IPS-20b (cell line): Measurements from ENCODE around the gene CALN1.

Source experiments
- H3K27ac ChIP-seq: one replicate; pipeline ENCODE4 v1.5.1; 2013; ENCODE audit warnings: low read length
- H3K27me3 ChIP-seq: 2 replicates; pipeline ENCODE4 v1.6.1; 2013; ENCODE audit warnings: mild to moderate bottlenecking, low read length, inconsistent platforms; ENCODE audit not compliant: insufficient read depth
- H3K36me3 ChIP-seq: 2 replicates; pipeline ENCODE4 v1.6.1; 2013; ENCODE audit warnings: low read depth, mild to moderate bottlenecking, inconsistent platforms, low read length, moderate library complexity; ENCODE audit not compliant: insufficient read depth
- H3K4me1 ChIP-seq: 2 replicates; pipeline ENCODE4 v1.6.1; 2013; ENCODE audit warnings: mild to moderate bottlenecking, control low read depth, inconsistent platforms, low read length, moderate library complexity; ENCODE audit not compliant: insufficient read depth
- H3K4me3 ChIP-seq: 2 replicates; pipeline ENCODE4 v1.5.1; 2013; ENCODE audit warnings: mild to moderate bottlenecking, low read length, inconsistent platforms
- H3K9ac ChIP-seq: 2 replicates; pipeline ENCODE4 v1.6.1; 2013; ENCODE audit warnings: low read depth, mild to moderate bottlenecking, inconsistent platforms, low read length, moderate library complexity
- H3K9me3 ChIP-seq: 2 replicates; pipeline ENCODE4 v1.6.1; 2013; ENCODE audit warnings: mild to moderate bottlenecking, low read depth, low read length, inconsistent platforms; ENCODE audit not compliant: insufficient read depth

Gene CALN1

GRCh38 chr7:72170475-72170874 is 241.7 kb downstream of the CALN1 start:
- H3K27ac ChIP-seq = no peak overlapping the region
- no peaks in the 10 kb centered on the region for H3K27me3 ChIP-seq
- H3K9me3 ChIP-seq = peaks cover 19% of the 10 kb centered on the region
- H3K4me1 ChIP-seq = no peaks in the 10 kb centered on the region
- H3K4me3 ChIP-seq = no peak overlapping the region
- H3K36me3 ChIP-seq = no peaks in the 10 kb centered on the region
- no peak overlapping the region for H3K9ac ChIP-seq

GRCh38 chr7:72163271-72163670 is 248.9 kb downstream of the CALN1 start:
- H3K9me3 ChIP-seq = peaks cover 15% of the 10 kb centered on the region
- H3K27ac ChIP-seq = no peak overlapping the region
- H3K36me3 ChIP-seq = no peaks in the 10 kb centered on the region
- H3K9ac ChIP-seq = no peak overlapping the region
- no peaks in the 10 kb centered on the region for H3K27me3 ChIP-seq
- no peaks in the 10 kb centered on the region for H3K4me1 ChIP-seq
- no peak overlapping the region for H3K4me3 ChIP-seq

GRCh38 chr7:72161534-72161933 is 250.6 kb downstream of the CALN1 start:
- no peak overlapping the region for H3K27ac ChIP-seq
- no peaks in the 10 kb centered on the region for H3K36me3 ChIP-seq
- no peak overlapping the region for H3K9ac ChIP-seq
- H3K9me3 ChIP-seq = peaks cover 15% of the 10 kb centered on the region
- H3K4me3 ChIP-seq = no peak overlapping the region
- no peaks in the 10 kb centered on the region for H3K4me1 ChIP-seq
- no peaks in the 10 kb centered on the region for H3K27me3 ChIP-seq

GRCh38 chr7:72159911-72160310 is 252.2 kb downstream of the CALN1 start:
- Histone ChIP-seq H3K4me3 (no peak overlapping the region), H3K9me3 (peaks cover 15% of the 10 kb centered on the region), H3K27ac (no peak overlapping the region), H3K4me1 (no peaks in the 10 kb centered on the region), H3K27me3 (no peaks in the 10 kb centered on the region), H3K9ac (no peak overlapping the region), H3K36me3 (no peaks in the 10 kb centered on the region)

- no peak overlapping the region for H3K9ac ChIP-seq
- no peaks in the 10 kb centered on the region for H3K36me3 ChIP-seq
- H3K27ac ChIP-seq = no peak overlapping the region
- no peaks in the 10 kb centered on the region for H3K27me3 ChIP-seq
- no peak overlapping the region for H3K4me3 ChIP-seq
- H3K9me3 ChIP-seq = no peaks in the 10 kb centered on the region
- 0 out of 2 replicates have a peak, but pooled peaks cover 3% of the 10 kb centered on the region for H3K4me1 ChIP-seq
Measured at GRCh38 chr7:72156671-72157070, 255.5 kb downstream of the CALN1 start.

- Histone ChIP-seq H3K4me3 (no peak overlapping the region), H3K27me3 (no peaks in the 10 kb centered on the region), H3K36me3 (no peaks in the 10 kb centered on the region), H3K27ac (no peak overlapping the region), H3K4me1 (peaks cover 3% of the 10 kb centered on the region; the same call in 1 of the 2 replicates), H3K9me3 (no peaks in the 10 kb centered on the region), H3K9ac (no peak overlapping the region)
Measured at GRCh38 chr7:72153132-72153512, 259.0 kb downstream of the CALN1 start.

GRCh38 chr7:72152161-72153131 is 259.7 kb downstream of the CALN1 start:
- Histone ChIP-seq H3K27me3 (no peaks in the 10 kb centered on the region), H3K9ac (no peak overlapping the region), H3K4me3 (no peak overlapping the region), H3K36me3 (no peaks in the 10 kb centered on the region), H3K4me1 (peaks cover 3% of the 10 kb centered on the region; the same call in 1 of the 2 replicates), H3K9me3 (no peaks in the 10 kb centered on the region), H3K27ac (no peak overlapping the region)

GRCh38 chr7:72140566-72140965 is 271.6 kb downstream of the CALN1 start:
- H3K4me1 ChIP-seq = no peaks in the 10 kb centered on the region
- no peaks in the 10 kb centered on the region for H3K27me3 ChIP-seq
- H3K9ac ChIP-seq = no peak overlapping the region
- no peak overlapping the region for H3K27ac ChIP-seq
- peaks cover 27% of the 10 kb centered on the region for H3K9me3 ChIP-seq
- H3K4me3 ChIP-seq = no peak overlapping the region
- no peaks in the 10 kb centered on the region for H3K36me3 ChIP-seq

- Histone ChIP-seq H3K4me3 (no peak overlapping the region), H3K9ac (no peak overlapping the region), H3K9me3 (0 out of 2 replicates have a peak, but pooled peaks cover under 1% of the 10 kb centered on the region), H3K4me1 (no peaks in the 10 kb centered on the region), H3K27ac (no peak overlapping the region), H3K27me3 (no peaks in the 10 kb centered on the region), H3K36me3 (no peaks in the 10 kb centered on the region)
Measured at GRCh38 chr7:72127136-72127535, 285.0 kb downstream of the CALN1 start.

GRCh38 chr7:72123913-72124312 is 288.2 kb downstream of the CALN1 start:
- Histone ChIP-seq H3K9ac (no peak overlapping the region), H3K4me1 (no peaks in the 10 kb centered on the region), H3K9me3 (peaks cover 4% of the 10 kb centered on the region; the same call in 1 of the 2 replicates), H3K27ac (no peak overlapping the region), H3K27me3 (no peaks in the 10 kb centered on the region), H3K4me3 (no peak overlapping the region), H3K36me3 (no peaks in the 10 kb centered on the region)

- Histone ChIP-seq H3K27me3 (no peaks in the 10 kb centered on the region), H3K36me3 (no peaks in the 10 kb centered on the region), H3K27ac (no peak overlapping the region), H3K9me3 (peaks cover 8% of the 10 kb centered on the region), H3K4me3 (no peak overlapping the region), H3K4me1 (no peaks in the 10 kb centered on the region; the same call in 1 of the 2 replicates), H3K9ac (no peak overlapping the region)
Measured at GRCh38 chr7:72118366-72118765, 293.8 kb downstream of the CALN1 start.

GRCh38 chr7:72114129-72114528 is 298.0 kb downstream of the CALN1 start:
- peaks cover 4% of the 10 kb centered on the region for H3K9me3 ChIP-seq
- no peak overlapping the region for H3K4me3 ChIP-seq
- H3K27ac ChIP-seq = no peak overlapping the region
- no peaks in the 10 kb centered on the region for H3K27me3 ChIP-seq
- no peaks in the 10 kb centered on the region for H3K36me3 ChIP-seq
- peaks cover 5% of the 10 kb centered on the region; the same call in 1 of the 2 replicates for H3K4me1 ChIP-seq
- no peak overlapping the region for H3K9ac ChIP-seq
